ENCODE data around the gene PARD3B.

DNA sequence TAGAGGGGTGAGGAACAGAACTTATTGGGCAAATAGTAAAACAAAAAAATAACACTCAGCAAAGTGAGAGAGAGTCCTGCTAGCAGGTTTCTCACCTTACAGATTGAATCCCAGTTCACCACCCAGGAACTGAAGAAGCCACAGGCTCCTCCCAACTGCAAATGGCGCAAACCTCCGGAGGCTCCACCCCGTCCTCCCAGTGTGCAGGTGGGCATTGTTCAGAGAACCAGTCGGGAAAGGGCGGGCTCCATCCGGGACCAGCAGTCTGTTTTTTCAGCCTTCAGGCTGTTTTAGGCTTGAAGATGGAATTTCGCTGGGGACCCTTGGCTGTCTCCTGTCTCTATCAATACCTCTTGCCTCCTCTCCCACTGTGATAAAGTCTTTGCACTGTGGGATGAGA lies 317.5 kb downstream of the PARD3B start:
- TF ChIP-seq CTCF (conservative IDR thresholded peaks at IDR 0.05 in 1 of 2, IDR thresholded peaks at IDR 0.05 in 1 of 2; ENCODE audit: low read depth in 1 of 2, low read length in 2 of 2) (no peak), EZH2 (IDR thresholded peaks at IDR 0.05; ENCODE audit: low read length, missing control alignments) (no peak)

Measured in fibroblast of lung (primary cell).